ENCODE measurements around the gene ANKRD33.

The ANKRD33 gene

DNA sequence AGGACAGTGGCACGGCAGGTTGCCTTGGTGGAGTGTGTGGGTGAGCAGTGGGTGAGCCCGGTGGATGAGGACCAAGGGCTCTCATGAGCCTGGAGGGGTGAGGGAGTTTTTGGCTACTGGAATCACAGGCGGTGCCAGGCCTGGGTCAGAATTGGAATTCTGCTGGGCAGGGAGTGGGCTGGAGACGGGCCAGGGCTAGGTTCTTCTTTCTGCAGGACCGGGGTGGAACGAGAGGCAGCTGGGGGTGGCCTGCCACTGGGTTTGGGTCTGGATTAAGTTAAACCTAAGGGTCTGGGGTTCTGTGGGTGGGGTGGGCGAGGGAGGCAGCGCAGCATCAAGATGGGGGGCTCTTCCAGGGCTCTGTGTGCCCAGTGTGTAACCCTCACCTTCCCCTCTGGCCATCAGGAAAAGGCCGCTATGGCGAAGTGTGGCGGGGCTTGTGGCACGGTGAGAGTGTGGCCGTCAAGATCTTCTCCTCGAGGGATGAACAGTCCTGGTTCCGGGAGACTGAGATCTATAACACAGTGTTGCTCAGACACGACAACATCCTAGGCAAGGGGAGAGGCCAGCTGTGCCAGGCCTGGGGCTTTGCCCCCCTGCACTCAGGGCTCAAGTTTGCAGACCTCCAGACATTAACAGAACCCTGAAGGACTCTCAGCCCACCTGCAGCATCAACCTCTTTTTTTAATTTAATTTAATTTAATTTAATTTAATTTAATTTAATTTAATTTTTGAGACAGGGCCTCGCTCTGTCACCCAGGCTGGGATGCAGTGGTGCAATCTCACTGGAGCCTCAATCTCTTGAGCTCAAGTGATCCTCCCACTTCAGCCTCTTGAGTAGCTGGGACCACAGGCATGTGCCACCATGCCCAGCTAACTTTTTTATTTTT, 26.4 kb downstream of the ANKRD33 start:
- H3K27ac Mint-ChIP-seq: no peak overlapping the region
- H3K27me3 Mint-ChIP-seq (ENCODE audit: low read depth): peaks cover 9% of the 10 kb centered on the region
- H3K9me3 Mint-ChIP-seq: no peaks in the 10 kb centered on the region
- H3K4me3 Mint-ChIP-seq: peak overlapping the region in 1 of 3 experiments; percentile 16
- H3K4me1 Mint-ChIP-seq: peaks cover 54% of the 10 kb centered on the region
- H3K36me3 Mint-ChIP-seq (ENCODE audit: low read depth): no peaks in the 10 kb centered on the region
- TF ChIP-seq, protein P1, sequence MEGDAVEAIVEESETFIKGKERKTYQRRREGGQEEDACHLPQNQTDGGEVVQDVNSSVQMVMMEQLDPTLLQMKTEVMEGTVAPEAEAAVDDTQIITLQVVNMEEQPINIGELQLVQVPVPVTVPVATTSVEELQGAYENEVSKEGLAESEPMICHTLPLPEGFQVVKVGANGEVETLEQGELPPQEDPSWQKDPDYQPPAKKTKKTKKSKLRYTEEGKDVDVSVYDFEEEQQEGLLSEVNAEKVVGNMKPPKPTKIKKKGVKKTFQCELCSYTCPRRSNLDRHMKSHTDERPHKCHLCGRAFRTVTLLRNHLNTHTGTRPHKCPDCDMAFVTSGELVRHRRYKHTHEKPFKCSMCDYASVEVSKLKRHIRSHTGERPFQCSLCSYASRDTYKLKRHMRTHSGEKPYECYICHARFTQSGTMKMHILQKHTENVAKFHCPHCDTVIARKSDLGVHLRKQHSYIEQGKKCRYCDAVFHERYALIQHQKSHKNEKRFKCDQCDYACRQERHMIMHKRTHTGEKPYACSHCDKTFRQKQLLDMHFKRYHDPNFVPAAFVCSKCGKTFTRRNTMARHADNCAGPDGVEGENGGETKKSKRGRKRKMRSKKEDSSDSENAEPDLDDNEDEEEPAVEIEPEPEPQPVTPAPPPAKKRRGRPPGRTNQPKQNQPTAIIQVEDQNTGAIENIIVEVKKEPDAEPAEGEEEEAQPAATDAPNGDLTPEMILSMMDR (IDR thresholded peaks at IDR 0.05; ENCODE audit: unreplicated experiment in 3 of 3): no peak

DNA sequence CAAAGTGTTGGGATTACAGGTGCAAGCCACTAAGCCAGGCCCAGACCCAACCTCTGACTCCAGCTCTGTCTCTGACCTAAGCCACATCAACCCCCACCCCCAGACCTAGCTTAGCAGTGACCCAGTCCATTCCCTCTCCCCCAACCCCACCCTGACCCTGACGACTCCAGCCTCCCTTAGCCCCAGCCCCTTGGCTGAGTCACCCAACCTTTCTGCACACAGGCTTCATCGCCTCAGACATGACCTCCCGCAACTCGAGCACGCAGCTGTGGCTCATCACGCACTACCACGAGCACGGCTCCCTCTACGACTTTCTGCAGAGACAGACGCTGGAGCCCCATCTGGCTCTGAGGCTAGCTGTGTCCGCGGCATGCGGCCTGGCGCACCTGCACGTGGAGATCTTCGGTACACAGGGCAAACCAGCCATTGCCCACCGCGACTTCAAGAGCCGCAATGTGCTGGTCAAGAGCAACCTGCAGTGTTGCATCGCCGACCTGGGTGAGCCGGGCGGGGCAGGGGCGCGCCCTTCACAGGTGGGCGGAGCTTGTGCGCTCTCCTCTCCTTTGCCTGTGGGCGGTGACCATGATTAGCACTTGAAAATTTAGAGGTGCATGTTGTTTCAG, 27.2 kb downstream of the ANKRD33 start:
- H3K27ac Mint-ChIP-seq: no peak overlapping the region

DNA sequence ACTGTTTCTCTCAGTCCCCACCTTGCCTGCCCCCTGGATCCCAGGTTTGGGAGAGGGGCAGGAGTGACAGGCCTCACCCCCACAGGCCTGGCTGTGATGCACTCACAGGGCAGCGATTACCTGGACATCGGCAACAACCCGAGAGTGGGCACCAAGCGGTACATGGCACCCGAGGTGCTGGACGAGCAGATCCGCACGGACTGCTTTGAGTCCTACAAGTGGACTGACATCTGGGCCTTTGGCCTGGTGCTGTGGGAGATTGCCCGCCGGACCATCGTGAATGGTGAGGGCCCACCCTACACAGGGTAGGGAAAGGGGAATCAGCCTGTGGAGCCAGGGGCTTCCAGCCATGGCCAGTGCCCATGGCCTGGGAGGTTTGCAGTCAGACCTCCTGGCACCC, 28.0 kb downstream of the ANKRD33 start:
- Mint-ChIP-seq H3K4me1 (peaks cover 57% of the 10 kb centered on the region), H3K27me3 (ENCODE audit: low read depth) (peaks cover 4% of the 10 kb centered on the region), H3K36me3 (ENCODE audit: low read depth) (no peaks in the 10 kb centered on the region), H3K4me3 (no peak overlapping the region), H3K27ac (no peak overlapping the region), H3K9me3 (no peaks in the 10 kb centered on the region)
- TF ChIP-seq, protein P1 (IDR thresholded peaks at IDR 0.05; ENCODE audit: unreplicated experiment in 3 of 3): no peak

More for the DNA sequence above, 27.2 kb downstream of the ANKRD33 start:
- H3K9me3 Mint-ChIP-seq: no peaks in the 10 kb centered on the region
- peaks cover 55% of the 10 kb centered on the region for H3K4me1 Mint-ChIP-seq
- H3K27me3 Mint-ChIP-seq (ENCODE audit: low read depth): peaks cover 9% of the 10 kb centered on the region
- H3K36me3 Mint-ChIP-seq (ENCODE audit: low read depth): no peaks in the 10 kb centered on the region
- no peak overlapping the region for H3K4me3 Mint-ChIP-seq
- TF ChIP-seq, protein P1 (IDR thresholded peaks at IDR 0.05; ENCODE audit: unreplicated experiment in 3 of 3): no peak

DNA sequence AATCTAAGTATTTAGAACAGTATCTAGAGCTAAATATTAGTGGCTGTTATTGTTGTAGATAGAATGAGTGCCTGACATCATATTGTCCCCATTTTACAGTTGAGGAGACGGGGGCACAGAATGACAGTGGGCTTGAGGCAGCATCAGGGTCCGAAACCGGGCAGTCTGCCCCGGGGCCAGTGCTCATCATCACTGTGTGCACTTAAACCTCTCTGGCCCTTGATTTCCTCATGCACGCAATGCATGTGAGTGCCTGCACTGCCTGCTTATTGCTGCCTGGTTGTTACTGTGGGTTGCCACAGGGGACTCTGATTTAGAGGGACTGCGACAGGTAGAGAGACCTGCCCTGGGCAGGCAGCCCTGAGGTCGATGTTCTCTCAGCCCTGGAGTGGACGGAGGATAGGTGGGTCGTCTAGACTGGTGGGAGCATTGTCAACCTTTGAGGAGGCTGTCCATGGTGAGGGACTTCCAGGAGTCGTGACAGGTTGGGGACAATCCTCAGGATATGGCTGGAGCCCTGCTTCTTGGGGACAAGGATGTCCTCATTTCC, 29.2 kb downstream of the ANKRD33 start:
- Mint-ChIP-seq H3K27ac (peak overlapping the region; percentile 21 to 56 (median 55)), H3K4me1 (peaks cover 57% of the 10 kb centered on the region), H3K9me3 (no peaks in the 10 kb centered on the region), H3K27me3 (ENCODE audit: low read depth) (peaks cover 4% of the 10 kb centered on the region), H3K36me3 (ENCODE audit: low read depth) (no peaks in the 10 kb centered on the region), H3K4me3 (no peak overlapping the region)
- TF ChIP-seq, protein P1 (IDR thresholded peaks at IDR 0.05; ENCODE audit: unreplicated experiment in 3 of 3): no peak

DNA sequence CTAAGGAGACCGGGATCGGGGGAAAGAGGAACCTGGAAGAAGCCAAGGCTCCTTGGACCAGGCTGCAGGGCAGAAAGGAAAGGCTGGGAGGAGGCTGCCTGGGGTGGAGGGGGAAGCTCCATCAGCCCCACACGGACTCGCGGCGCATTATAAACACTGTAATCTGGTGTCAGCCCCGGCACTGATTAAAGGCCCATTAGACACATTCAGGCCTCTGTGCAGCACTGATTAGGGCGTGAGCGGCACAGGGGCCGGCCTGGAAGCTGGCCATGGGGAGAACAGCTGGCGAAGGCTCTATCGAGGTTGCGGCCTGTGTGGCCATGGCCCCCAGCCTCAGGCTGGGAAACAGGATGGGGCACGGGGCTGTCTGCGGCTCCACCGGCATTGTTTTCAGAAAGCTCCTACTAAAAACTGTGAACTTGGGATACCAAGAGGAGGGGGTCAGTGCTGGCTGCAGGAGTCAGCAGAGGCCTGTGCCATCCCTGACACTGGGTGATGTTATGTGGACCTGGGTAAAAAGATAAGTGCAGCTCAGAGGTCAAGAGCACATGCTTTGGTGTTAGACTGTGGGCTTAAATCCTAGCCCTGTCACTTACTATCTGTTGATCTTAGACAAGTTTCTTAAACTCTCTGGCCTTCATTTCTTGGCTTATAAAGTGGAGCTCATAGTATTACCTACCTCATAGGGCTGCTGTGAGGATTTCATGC, 30.0 kb downstream of the ANKRD33 start:
- H3K36me3 Mint-ChIP-seq (ENCODE audit: low read depth): no peaks in the 10 kb centered on the region
- H3K9me3 Mint-ChIP-seq: no peaks in the 10 kb centered on the region
- peak overlapping the region in 2 of 3 experiments; percentile 56 to 75 for H3K27ac Mint-ChIP-seq
- peaks cover 57% of the 10 kb centered on the region for H3K4me1 Mint-ChIP-seq
- peaks cover 4% of the 10 kb centered on the region for H3K27me3 Mint-ChIP-seq (ENCODE audit: low read depth)
- TF ChIP-seq, protein P1 (IDR thresholded peaks at IDR 0.05; ENCODE audit: unreplicated experiment in 3 of 3): no peak
- no peak overlapping the region for H3K4me3 Mint-ChIP-seq
